ENCODE data around the gene ATXN7L1. TPM values are rescaled to one million over a fixed set of nuclear protein-coding genes. Genes with fewer than 3 reads are reported as not detected.
"Not testable (repeated sequence)": the region's sequence is repeated elsewhere in the genome, so short reads cannot be mapped to it uniquely, and the experiment has no call there.

Gene ATXN7L1
- total RNA-seq, 1 donor: 17.3 TPM

DNA sequence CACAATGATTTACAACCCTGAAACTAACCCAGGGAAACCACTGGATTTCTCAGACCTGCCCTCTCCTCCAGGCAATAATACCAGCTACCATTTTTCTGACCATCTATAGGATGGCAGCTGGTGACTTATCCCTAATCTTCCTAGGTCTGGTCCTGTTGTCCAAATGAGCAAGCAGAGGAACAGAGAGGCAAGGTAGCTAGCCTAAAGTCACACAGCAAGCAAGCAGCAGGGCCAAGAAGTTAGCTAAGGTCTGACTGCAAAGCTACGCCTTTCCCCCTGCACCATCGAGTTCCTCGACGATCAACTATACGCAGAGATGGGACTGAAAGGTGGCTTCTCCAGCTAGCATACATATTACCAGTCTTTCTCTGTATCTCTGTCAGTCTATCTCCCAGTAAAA is 25.3 kb downstream of the ATXN7L1 start:
- TF ChIP-seq, protein P1, sequence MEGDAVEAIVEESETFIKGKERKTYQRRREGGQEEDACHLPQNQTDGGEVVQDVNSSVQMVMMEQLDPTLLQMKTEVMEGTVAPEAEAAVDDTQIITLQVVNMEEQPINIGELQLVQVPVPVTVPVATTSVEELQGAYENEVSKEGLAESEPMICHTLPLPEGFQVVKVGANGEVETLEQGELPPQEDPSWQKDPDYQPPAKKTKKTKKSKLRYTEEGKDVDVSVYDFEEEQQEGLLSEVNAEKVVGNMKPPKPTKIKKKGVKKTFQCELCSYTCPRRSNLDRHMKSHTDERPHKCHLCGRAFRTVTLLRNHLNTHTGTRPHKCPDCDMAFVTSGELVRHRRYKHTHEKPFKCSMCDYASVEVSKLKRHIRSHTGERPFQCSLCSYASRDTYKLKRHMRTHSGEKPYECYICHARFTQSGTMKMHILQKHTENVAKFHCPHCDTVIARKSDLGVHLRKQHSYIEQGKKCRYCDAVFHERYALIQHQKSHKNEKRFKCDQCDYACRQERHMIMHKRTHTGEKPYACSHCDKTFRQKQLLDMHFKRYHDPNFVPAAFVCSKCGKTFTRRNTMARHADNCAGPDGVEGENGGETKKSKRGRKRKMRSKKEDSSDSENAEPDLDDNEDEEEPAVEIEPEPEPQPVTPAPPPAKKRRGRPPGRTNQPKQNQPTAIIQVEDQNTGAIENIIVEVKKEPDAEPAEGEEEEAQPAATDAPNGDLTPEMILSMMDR (IDR thresholded peaks at IDR 0.05; ENCODE audit: insufficient read depth, low read depth, low read length): no peak
- DNase-seq (ENCODE audit: low read depth): no peak
- H3K4me3 ChIP-seq (ENCODE audit: low read depth, low read length): no peak overlapping the region

GRCh38 chr7:105849122-105849855 is 27.1 kb downstream of the ATXN7L1 start:
- TF ChIP-seq, protein P1 (IDR thresholded peaks at IDR 0.05; ENCODE audit: insufficient read depth, low read depth, low read length): no peak
- H3K4me3 ChIP-seq (ENCODE audit: low read depth, low read length): no peak overlapping the region
- DNase-seq (ENCODE audit: low read depth): peak; percentile 33

- DNase-seq (ENCODE audit: low read depth): no peak
- no peak overlapping the region for H3K4me3 ChIP-seq (ENCODE audit: low read depth, low read length)
- TF ChIP-seq, protein P1 (IDR thresholded peaks at IDR 0.05; ENCODE audit: insufficient read depth, low read depth, low read length): no peak
Measured at GRCh38 chr7:105846404-105846803, 30.0 kb downstream of the ATXN7L1 start.

- DNase-seq (ENCODE audit: low read depth); H3K4me3 ChIP-seq (ENCODE audit: low read depth, low read length): not testable (repeated sequence)
Measured at GRCh38 chr7:105844681-105845080, 31.7 kb downstream of the ATXN7L1 start.

DNA sequence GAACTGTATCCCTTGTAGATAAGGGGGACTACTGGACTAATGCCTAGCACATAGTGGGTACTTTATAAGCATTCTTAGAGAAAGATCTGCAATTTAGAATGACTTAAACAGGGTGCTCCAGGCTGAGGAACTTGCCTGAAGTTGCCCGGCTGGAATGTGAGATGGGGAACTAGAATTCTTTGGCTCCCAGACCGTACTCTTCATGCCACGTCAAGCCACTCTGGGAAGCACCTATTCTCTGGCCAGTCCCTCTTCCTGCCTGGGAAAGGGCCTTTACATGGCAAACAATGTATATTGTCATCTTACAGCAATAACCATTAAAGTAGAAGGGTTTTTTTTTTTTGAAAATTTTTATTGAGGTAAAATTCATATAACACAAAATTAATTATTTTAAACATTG is 34.5 kb downstream of the ATXN7L1 start:
- no peak for DNase-seq (ENCODE audit: low read depth)
- no peak overlapping the region for H3K4me3 ChIP-seq (ENCODE audit: low read depth, low read length)
- TF ChIP-seq, protein P1 (IDR thresholded peaks at IDR 0.05; ENCODE audit: insufficient read depth, low read depth, low read length): no peak

- TF ChIP-seq, protein P1 (IDR thresholded peaks at IDR 0.05; ENCODE audit: insufficient read depth, low read depth, low read length): no peak
- H3K4me3 ChIP-seq (ENCODE audit: low read depth, low read length): no peak overlapping the region
- DNase-seq (ENCODE audit: low read depth): peak; percentile 66
Measured at GRCh38 chr7:105840981-105841749, 35.2 kb downstream of the ATXN7L1 start.

DNA sequence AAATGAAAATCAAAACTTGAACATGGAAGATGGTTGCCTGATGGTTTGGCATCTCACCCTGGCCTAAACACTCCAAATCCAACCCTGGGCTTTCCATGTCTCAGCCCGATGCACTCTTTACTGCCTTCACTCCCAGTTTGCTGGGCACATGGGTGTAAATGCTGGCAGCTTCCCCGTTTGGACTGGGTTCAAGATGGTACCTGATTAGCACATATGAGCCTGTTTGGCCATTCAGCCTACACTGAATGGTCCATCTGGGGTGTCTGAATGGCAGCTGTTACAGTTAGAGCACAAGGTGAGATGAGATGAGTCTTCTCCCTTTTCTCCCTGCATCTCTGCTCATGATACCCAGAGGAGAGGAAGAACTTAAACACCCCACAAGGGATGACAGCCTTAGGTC is 37.1 kb downstream of the ATXN7L1 start:
- H3K4me3 ChIP-seq (ENCODE audit: low read depth, low read length): no peak overlapping the region
- TF ChIP-seq, protein P1 (IDR thresholded peaks at IDR 0.05; ENCODE audit: insufficient read depth, low read depth, low read length): no peak
- DNase-seq (ENCODE audit: low read depth): no peak

Measured in fibroblast of villous mesenchyme (primary cell).